Measurements from ENCODE around the gene ABLIM2.

ABLIM2 gene

DNA sequence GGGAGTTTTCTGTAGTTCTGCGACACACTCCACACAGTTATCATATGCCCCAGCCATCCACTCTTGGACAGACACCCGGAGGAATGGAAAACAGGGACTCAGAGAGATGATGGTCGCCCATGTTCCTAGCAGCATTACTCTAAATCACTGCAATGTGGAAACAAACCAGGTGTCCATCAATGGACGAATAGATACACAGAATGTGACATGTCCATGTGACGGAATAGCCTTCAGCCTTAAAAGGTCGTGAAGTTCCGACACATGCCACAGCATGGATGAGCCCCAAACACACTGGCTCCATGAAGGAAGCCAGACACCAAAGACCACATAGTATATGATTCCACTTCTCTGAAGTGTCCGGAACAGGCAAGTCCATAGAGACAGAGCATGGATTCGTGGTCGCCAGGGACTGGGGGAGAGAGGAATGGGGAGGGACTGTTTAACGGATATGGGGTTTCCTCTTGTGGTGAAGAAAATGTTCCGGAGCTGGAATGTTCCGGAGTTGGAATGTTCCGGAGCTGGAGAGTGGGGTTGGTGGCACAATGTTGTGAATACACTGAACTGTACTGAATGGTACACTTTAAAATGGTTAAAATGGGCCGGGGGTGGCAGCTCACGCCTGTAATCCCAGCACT lies 190.2 kb downstream of the ABLIM2 start:
- H3K27ac ChIP-seq (ENCODE audit: low read depth, low read length) = peak overlapping the region; percentile 57
- peaks cover 19% of the 10 kb centered on the region for H3K4me1 ChIP-seq (ENCODE audit: control insufficient read depth, insufficient read depth, low read length)
- H3K4me3 ChIP-seq (ENCODE audit: low read length) = no peak overlapping the region
- H3K9ac ChIP-seq (ENCODE audit: low read length) = no peak overlapping the region
- H3K27me3 ChIP-seq (ENCODE audit: control insufficient read depth, insufficient read depth, low read length) = no peaks in the 10 kb centered on the region
- H3K36me3 ChIP-seq (ENCODE audit: control insufficient read depth, insufficient read depth, low read length) = no peaks in the 10 kb centered on the region

DNA sequence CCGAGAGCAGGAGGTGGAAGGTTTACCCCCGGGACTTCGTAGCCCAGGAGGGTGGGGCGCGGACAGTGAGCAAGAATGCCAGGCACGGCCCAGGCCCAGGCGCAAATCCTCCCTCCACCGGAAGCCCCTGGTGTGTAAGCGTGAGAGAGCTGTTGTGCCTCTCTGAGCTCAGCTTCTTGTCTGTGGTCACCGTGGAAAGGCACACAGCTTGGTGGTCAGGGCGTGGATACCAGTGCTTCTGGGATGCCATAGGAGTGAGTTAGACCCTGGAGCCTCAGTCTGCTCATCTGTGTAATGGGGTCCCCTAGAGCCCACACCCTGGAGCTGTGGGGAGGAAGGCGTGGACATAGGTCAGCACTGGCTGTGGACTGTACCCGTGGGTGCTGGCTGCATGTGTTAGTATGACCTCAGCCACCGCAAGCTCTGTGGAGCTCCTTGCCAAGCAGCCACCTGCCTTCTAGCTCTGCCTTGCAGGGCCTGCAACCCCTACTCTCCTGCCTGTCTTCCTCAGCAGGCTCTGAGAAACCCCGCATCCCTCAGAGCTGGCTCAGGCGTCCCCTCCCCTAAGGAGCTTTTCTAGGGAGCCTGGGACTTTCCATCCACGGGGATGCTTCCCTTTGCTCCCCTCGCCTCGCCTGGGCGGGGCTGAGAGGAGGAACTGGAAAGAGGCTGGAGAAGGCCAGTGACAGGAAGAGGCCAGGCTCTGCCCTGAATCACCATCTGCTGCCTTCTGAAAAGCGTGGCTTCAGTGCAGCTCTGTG lies 190.9 kb downstream of the ABLIM2 start:
- Histone ChIP-seq H3K27me3 (ENCODE audit: control insufficient read depth, insufficient read depth, low read length) (no peaks in the 10 kb centered on the region), H3K27ac (ENCODE audit: low read depth, low read length) (peak overlapping the region; percentile 57), H3K4me1 (ENCODE audit: control insufficient read depth, insufficient read depth, low read length) (peaks cover 19% of the 10 kb centered on the region), H3K9ac (ENCODE audit: low read length) (no peak overlapping the region), H3K36me3 (ENCODE audit: control insufficient read depth, insufficient read depth, low read length) (no peaks in the 10 kb centered on the region), H3K4me3 (ENCODE audit: low read length) (no peak overlapping the region)

DNA sequence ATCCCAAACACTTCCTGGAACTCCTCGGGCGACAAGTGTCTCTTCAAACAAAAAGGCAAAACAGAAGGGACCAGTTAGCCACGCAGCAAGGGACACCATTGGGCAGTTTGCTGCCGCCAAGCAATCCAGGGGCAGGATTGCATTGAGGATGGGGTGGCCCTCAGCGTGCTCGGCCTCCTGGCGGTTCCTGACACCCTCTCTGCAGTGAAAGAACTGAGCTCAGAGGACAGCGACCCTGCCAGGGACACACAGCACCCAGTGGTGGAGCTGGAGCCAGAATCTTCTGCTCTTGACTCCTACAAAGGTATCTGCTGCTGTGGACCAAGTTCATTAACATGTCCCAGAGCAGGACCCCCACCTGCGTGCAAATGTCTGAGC lies 191.6 kb downstream of the ABLIM2 start:
- H3K27ac ChIP-seq (ENCODE audit: low read depth, low read length) = no peak overlapping the region
- H3K4me3 ChIP-seq (ENCODE audit: low read length) = no peak overlapping the region
- no peaks in the 10 kb centered on the region for H3K36me3 ChIP-seq (ENCODE audit: control insufficient read depth, insufficient read depth, low read length)
- no peaks in the 10 kb centered on the region for H3K27me3 ChIP-seq (ENCODE audit: control insufficient read depth, insufficient read depth, low read length)
- peaks cover 19% of the 10 kb centered on the region for H3K4me1 ChIP-seq (ENCODE audit: control insufficient read depth, insufficient read depth, low read length)
- H3K9ac ChIP-seq (ENCODE audit: low read length) = no peak overlapping the region

GRCh38 chr4:7966281-7967062 lies 192.1 kb downstream of the ABLIM2 start:
- H3K36me3 ChIP-seq (ENCODE audit: control insufficient read depth, insufficient read depth, low read length) = no peaks in the 10 kb centered on the region
- no peak overlapping the region for H3K9ac ChIP-seq (ENCODE audit: low read length)
- H3K27ac ChIP-seq (ENCODE audit: low read depth, low read length) = no peak overlapping the region
- H3K4me3 ChIP-seq (ENCODE audit: low read length) = no peak overlapping the region
- H3K4me1 ChIP-seq (ENCODE audit: control insufficient read depth, insufficient read depth, low read length) = peaks cover 20% of the 10 kb centered on the region
- H3K27me3 ChIP-seq (ENCODE audit: control insufficient read depth, insufficient read depth, low read length) = no peaks in the 10 kb centered on the region

DNA sequence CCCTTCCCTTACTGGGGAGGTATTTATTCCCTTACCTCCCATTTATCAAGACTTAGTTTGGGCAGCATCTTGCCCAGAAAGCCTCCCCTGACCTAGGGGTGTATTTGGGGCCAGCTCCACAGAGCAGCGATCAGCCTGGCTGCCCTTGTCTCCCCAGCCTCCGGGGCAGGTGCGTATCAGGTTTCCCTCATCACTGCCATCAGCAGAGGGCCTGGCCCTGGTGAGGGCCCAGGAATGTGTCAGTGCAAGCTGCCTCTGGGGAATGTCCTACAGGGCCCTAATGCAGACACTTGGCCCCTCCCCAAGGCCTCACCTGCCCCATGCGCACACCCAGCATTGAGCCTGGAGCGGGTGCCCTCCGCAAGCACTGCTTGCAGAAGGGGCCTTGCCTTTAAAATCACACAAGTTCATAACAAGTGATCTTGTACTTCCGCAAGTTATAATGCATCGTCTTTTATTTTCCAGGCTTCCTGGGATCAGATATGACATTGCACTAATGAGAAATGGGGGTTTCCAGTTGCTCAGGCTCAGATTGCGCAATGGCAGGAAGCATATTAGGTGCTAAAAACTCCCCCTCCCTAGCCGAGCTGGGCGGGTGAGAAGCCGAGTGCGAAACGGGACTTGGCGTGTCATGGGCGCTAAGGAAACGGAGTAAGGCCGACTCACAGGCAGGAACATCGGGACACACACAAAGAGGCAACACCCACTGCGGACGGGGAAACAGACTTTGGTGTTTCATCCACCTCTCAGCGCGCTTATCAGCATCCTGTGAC lies 193.5 kb downstream of the ABLIM2 start:
- no peak overlapping the region for H3K4me3 ChIP-seq (ENCODE audit: low read length)
- no peaks in the 10 kb centered on the region for H3K36me3 ChIP-seq (ENCODE audit: control insufficient read depth, insufficient read depth, low read length)
- H3K27me3 ChIP-seq (ENCODE audit: control insufficient read depth, insufficient read depth, low read length) = no peaks in the 10 kb centered on the region
- H3K27ac ChIP-seq (ENCODE audit: low read depth, low read length) = no peak overlapping the region
- H3K9ac ChIP-seq (ENCODE audit: low read length) = no peak overlapping the region
- H3K4me1 ChIP-seq (ENCODE audit: control insufficient read depth, insufficient read depth, low read length) = peaks cover 33% of the 10 kb centered on the region

GRCh38 chr4:7964459-7964858 lies 194.2 kb downstream of the ABLIM2 start:
- no peak overlapping the region for H3K27ac ChIP-seq (ENCODE audit: low read depth, low read length)
- no peaks in the 10 kb centered on the region for H3K36me3 ChIP-seq (ENCODE audit: control insufficient read depth, insufficient read depth, low read length)
- H3K9ac ChIP-seq (ENCODE audit: low read length) = no peak overlapping the region
- no peak overlapping the region for H3K4me3 ChIP-seq (ENCODE audit: low read length)
- H3K27me3 ChIP-seq (ENCODE audit: control insufficient read depth, insufficient read depth, low read length) = no peaks in the 10 kb centered on the region
- H3K4me1 ChIP-seq (ENCODE audit: control insufficient read depth, insufficient read depth, low read length) = peaks cover 34% of the 10 kb centered on the region

DNA sequence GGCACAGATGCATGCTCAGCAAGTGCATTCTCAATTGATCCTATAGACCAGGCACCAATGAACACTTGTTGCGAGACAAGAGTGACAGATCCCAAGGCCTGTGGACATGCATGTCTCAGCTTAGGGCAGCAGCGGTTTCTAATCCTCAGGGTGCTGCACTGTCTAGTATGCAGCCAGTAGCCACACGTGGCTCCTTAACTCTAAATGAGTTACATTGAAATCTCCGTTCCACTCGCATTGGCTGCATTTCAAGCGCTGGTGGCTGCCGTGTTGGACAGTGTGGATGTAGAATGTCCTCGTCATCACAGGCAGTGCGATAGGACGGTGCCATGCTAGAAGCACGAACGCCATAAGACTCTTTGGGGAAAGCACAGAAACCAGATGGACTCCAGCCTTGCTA lies 194.9 kb downstream of the ABLIM2 start:
- no peaks in the 10 kb centered on the region for H3K36me3 ChIP-seq (ENCODE audit: control insufficient read depth, insufficient read depth, low read length)
- H3K4me3 ChIP-seq (ENCODE audit: low read length) = no peak overlapping the region
- no peaks in the 10 kb centered on the region for H3K27me3 ChIP-seq (ENCODE audit: control insufficient read depth, insufficient read depth, low read length)
- no peak overlapping the region for H3K27ac ChIP-seq (ENCODE audit: low read depth, low read length)
- no peak overlapping the region for H3K9ac ChIP-seq (ENCODE audit: low read length)
- peaks cover 33% of the 10 kb centered on the region for H3K4me1 ChIP-seq (ENCODE audit: control insufficient read depth, insufficient read depth, low read length)

- Histone ChIP-seq H3K27ac (ENCODE audit: low read depth, low read length) (no peak overlapping the region), H3K4me1 (ENCODE audit: control insufficient read depth, insufficient read depth, low read length) (peaks cover 26% of the 10 kb centered on the region), H3K4me3 (ENCODE audit: low read length) (no peak overlapping the region), H3K36me3 (ENCODE audit: control insufficient read depth, insufficient read depth, low read length) (no peaks in the 10 kb centered on the region), H3K9ac (ENCODE audit: low read length) (no peak overlapping the region), H3K27me3 (ENCODE audit: control insufficient read depth, insufficient read depth, low read length) (no peaks in the 10 kb centered on the region)
These were observed 195.8 kb downstream of the ABLIM2 start for GRCh38 chr4:7962609-7963508.

GRCh38 chr4:7960790-7961655 lies 197.6 kb downstream of the ABLIM2 start:
- no peaks in the 10 kb centered on the region for H3K27me3 ChIP-seq (ENCODE audit: control insufficient read depth, insufficient read depth, low read length)
- H3K9ac ChIP-seq (ENCODE audit: low read length) = no peak overlapping the region
- peak overlapping the region; percentile 3 for H3K4me3 ChIP-seq (ENCODE audit: low read length)
- H3K27ac ChIP-seq (ENCODE audit: low read depth, low read length) = peak overlapping the region; percentile 91
- H3K4me1 ChIP-seq (ENCODE audit: control insufficient read depth, insufficient read depth, low read length) = peaks cover 22% of the 10 kb centered on the region
- no peaks in the 10 kb centered on the region for H3K36me3 ChIP-seq (ENCODE audit: control insufficient read depth, insufficient read depth, low read length)

DNA sequence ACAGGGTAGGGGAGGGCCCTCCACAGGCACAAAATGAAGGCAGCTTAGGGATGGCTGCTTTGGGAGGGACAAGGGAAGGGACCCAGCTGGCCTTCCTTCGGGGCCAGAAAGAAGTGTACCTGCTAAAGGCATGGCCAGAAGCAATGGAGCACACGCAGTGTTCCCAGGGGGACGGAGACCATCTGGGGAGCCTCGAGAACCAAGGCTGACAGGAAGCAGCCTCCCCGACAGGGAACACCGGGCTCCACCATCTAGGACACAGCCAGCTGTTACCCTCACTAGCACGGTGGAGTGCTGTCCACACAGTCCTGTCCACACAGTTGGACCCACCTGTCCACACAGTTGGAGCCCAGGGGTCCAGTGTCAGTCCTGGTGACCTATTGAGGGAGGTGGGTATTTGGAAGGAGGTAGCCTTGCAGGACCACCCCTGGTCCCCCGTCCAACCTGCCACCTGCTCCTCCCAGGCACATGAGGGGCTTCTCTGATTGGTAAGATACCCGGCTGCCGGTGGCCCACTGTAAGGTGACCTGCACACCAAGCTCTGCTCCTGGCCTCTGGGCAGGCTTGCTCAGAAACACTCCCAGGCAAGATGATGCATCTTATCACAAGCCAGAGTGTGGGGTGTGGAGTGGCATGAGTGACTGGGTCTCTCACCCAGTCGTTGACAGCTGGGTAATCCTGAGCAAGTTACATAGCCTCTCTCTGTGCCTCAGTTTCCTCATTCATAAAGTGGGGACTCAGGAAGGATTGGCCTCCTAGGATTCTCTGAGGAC lies 198.4 kb downstream of the ABLIM2 start:
- no peak overlapping the region for H3K9ac ChIP-seq (ENCODE audit: low read length)
- H3K27ac ChIP-seq (ENCODE audit: low read depth, low read length) = peak overlapping the region; percentile 91
- H3K4me3 ChIP-seq (ENCODE audit: low read length) = peak overlapping the region; percentile 6
- H3K4me1 ChIP-seq (ENCODE audit: control insufficient read depth, insufficient read depth, low read length) = peaks cover 22% of the 10 kb centered on the region
- H3K27me3 ChIP-seq (ENCODE audit: control insufficient read depth, insufficient read depth, low read length) = no peaks in the 10 kb centered on the region
- no peaks in the 10 kb centered on the region for H3K36me3 ChIP-seq (ENCODE audit: control insufficient read depth, insufficient read depth, low read length)

Measured in rectal smooth muscle tissue (tissue), 1 donor.